NB4 (cell line): ENCODE measurements around the gene TRMT2A.

ENCODE experiments used
- CTCF ChIP-seq: IDR thresholded peaks from one replicate; pipeline ENCODE4 v1.5.1; 2012; ENCODE audit warnings: low read depth, low read length
- MAX ChIP-seq: IDR thresholded peaks from 2 replicates; pipeline ENCODE4 v1.6.1; 2011; ENCODE audit warnings: low read depth, low read length
- POLR2A ChIP-seq: IDR thresholded peaks from 2 replicates; pipeline ENCODE4 v1.6.1; 2011; ENCODE audit warnings: mild to moderate bottlenecking; ENCODE audit not compliant: insufficient read length; ENCODE audit errors: extremely low read depth

GRCh38 chr22:20145832-20146223 lies 28.8 kb upstream of the TRMT2A start:
- no peak for TF ChIP-seq CTCF
- TF ChIP-seq POLR2A: no peak
- TF ChIP-seq MAX: no peak
